SK-N-SH (cell line): ENCODE results near the gene CR1. TPM values are rescaled to one million over a fixed set of nuclear protein-coding genes. Genes with fewer than 3 reads are reported as not detected.

Experiments
- CTCF ChIA-PET: fragments of 300-600, 350-600 bp; formaldehyde crosslinking; extraction: SDS; loops from one replicate; lab custom pipeline; 2021; lab: Yijun Ruan, JAX
- POLR2A ChIA-PET: fragments of 350-600 bp; sonication (Branson Sonifier 250); formaldehyde crosslinking; extraction: SDS; loops from one replicate; lab custom pipeline; 2020; ENCODE audit warnings: antibody characterized with exemption, inconsistent platforms; lab: Yijun Ruan, JAX
- DNase-seq: peaks from one replicate; pipeline ENCODE4 v3.0.0; 2012
- H2AFZ ChIP-seq: fragments of 200-600 bp; sonication (generic); 2 replicates; pipeline ENCODE4 v1.8.1; 2016; ENCODE audit warnings: antibody characterized with exemption, mild to moderate bottlenecking, low read depth
- H3F3A ChIP-seq: fragments of 200-600 bp; sonication (generic); replicated peaks from 2 replicates; pipeline ENCODE3; 2016; ENCODE audit warnings: antibody characterized with exemption, mild to moderate bottlenecking; ENCODE audit not compliant: insufficient read depth
- H3K27ac ChIP-seq, 2 experiments: fragments of 200-500 bp in 1 of 2; fragments of 200-600 bp in 1 of 2; sonication (Bioruptor generic) in 1 of 2; sonication (generic), shearing (Covaris generic) in 1 of 2; 2 replicates each; pipeline versions ENCODE4 v1.5.1 to v1.6.1; 2014 to 2016; ENCODE audit warnings: low read depth in 2 of 2, inconsistent platforms in 1 of 2, low read length in 1 of 2, mild to moderate bottlenecking in 1 of 2, mixed read lengths in 1 of 2
- H3K27me3 ChIP-seq: fragments of 200-600 bp; sonication (generic), shearing (Covaris generic); 2 replicates; pipeline ENCODE4 v1.6.1; 2016; ENCODE audit warnings: mixed run types; ENCODE audit not compliant: insufficient read depth
- H3K36me3 ChIP-seq, 2 experiments: fragments of 200-500 bp in 1 of 2; fragments of 200-600 bp in 1 of 2; sonication (Bioruptor generic) in 1 of 2; sonication (generic) in 1 of 2; replicated peaks in 1 of 2; 2 replicates each; pipeline versions ENCODE3 to v1.5.1; 2014 to 2016; ENCODE audit warnings: low read length in 1 of 2, mild to moderate bottlenecking in 1 of 2; ENCODE audit not compliant: insufficient read depth in 2 of 2, control insufficient read depth in 1 of 2
- H3K4me1 ChIP-seq, 2 experiments: fragments of 200-500 bp in 1 of 2; fragments of 200-600 bp in 1 of 2; sonication (Bioruptor generic) in 1 of 2; sonication (generic), shearing (Covaris generic) in 1 of 2; 2 replicates each; pipeline versions ENCODE4 v1.5.1 to v1.6.1; 2014 to 2016; ENCODE audit warnings: low read depth in 1 of 2, low read length in 1 of 2, mixed run types in 1 of 2; ENCODE audit not compliant: insufficient read depth in 2 of 2, control insufficient read depth in 1 of 2
- H3K4me2 ChIP-seq: fragments of 200-600 bp; sonication (generic), shearing (Covaris generic); 2 replicates; pipeline ENCODE4 v1.6.1; 2017; ENCODE audit warnings: mixed run types
- H3K4me3 ChIP-seq, 2 experiments: fragments of 200-500 bp in 1 of 2; fragments of 200-600 bp in 1 of 2; sonication (Bioruptor generic) in 1 of 2; sonication (generic), shearing (Covaris generic) in 1 of 2; 2 replicates each; pipeline versions ENCODE4 v1.5.1 to v1.8.1; 2014 to 2016; ENCODE audit warnings: low read depth in 2 of 2, inconsistent platforms in 1 of 2, low read length in 1 of 2, mild to moderate bottlenecking in 1 of 2, mixed read lengths in 1 of 2, moderate library complexity in 1 of 2
- H3K79me2 ChIP-seq: fragments of 200-600 bp; sonication (generic); 2 replicates; pipeline ENCODE4 v1.8.1; 2017; ENCODE audit warnings: mild to moderate bottlenecking; ENCODE audit not compliant: insufficient read depth
- H3K9ac ChIP-seq: fragments of 200-600 bp; sonication (generic); 2 replicates; pipeline ENCODE4 v1.6.1; 2017; ENCODE audit warnings: mixed run types
- H3K9me2 ChIP-seq: fragments of 200-600 bp; sonication (generic); 2 replicates; pipeline ENCODE4 v1.6.1; 2017; ENCODE audit warnings: mixed run types
- H3K9me3 ChIP-seq: fragments of 200-600 bp; sonication (generic); 2 replicates; pipeline ENCODE4 v1.6.1; 2017; ENCODE audit warnings: mixed run types, mild to moderate bottlenecking, moderate library complexity
- H4K20me1 ChIP-seq: fragments of 200-600 bp; sonication (generic); 2 replicates; pipeline ENCODE4 v1.6.1; 2017; ENCODE audit warnings: mild to moderate bottlenecking, mixed run types; ENCODE audit not compliant: insufficient read depth
- ELF1 ChIP-seq: IDR thresholded peaks from 2 replicates; pipeline ENCODE4 v1.4.0; 2012
- EZH2phosphoT487 ChIP-seq: fragments of 200-600 bp; sonication (generic); IDR thresholded peaks from 2 replicates; pipeline ENCODE4 v1.6.1; 2017; ENCODE audit warnings: low read depth, mixed run types, mild to moderate bottlenecking, antibody characterized with exemption, moderate library complexity, borderline replicate concordance
- FOXJ3 ChIP-seq: sonication (generic); formaldehyde crosslinking; IDR thresholded peaks from 2 replicates; pipeline ENCODE4 v1.5.1; 2020; ENCODE audit warnings: mild to moderate bottlenecking, missing genetic modification reagents
- GATA2 ChIP-seq: sonication (generic); formaldehyde crosslinking; IDR thresholded peaks from 2 replicates; pipeline ENCODE4 v1.5.0; 2020; ENCODE audit warnings: mild to moderate bottlenecking, missing genetic modification reagents
- MEF2A ChIP-seq: IDR thresholded peaks from 2 replicates; pipeline ENCODE4 v1.4.0; 2012; ENCODE audit warnings: low read depth, borderline replicate concordance
- MXI1 ChIP-seq: IDR thresholded peaks from 2 replicates; pipeline ENCODE4 v1.6.1; 2012; ENCODE audit warnings: mild to moderate bottlenecking, low read depth, low read length, improper control_type of control experiment
- PBX3 ChIP-seq: IDR thresholded peaks from 2 replicates; pipeline ENCODE4; 2012
- POLR2AphosphoS5 ChIP-seq: IDR thresholded peaks from 2 replicates; pipeline ENCODE4 v1.6.1; 2012; ENCODE audit warnings: low read depth, low read length
- RCOR1 ChIP-seq: fragments of 150-350 bp; IDR thresholded peaks from 2 replicates; pipeline ENCODE4 v1.6.1; 2017; ENCODE audit warnings: antibody characterized with exemption, low read length
- REST ChIP-seq: IDR thresholded peaks from 2 replicates; pipeline ENCODE4 v1.6.1; 2012; ENCODE audit warnings: mild to moderate bottlenecking, low read depth, low read length, moderate library complexity
- RFX5 ChIP-seq: IDR thresholded peaks from 2 replicates; pipeline ENCODE4 v1.6.1; 2012; ENCODE audit warnings: mild to moderate bottlenecking, improper control_type of control experiment, low read length
- TAF1 ChIP-seq: IDR thresholded peaks from 2 replicates; pipeline ENCODE4 v1.6.1; 2012; ENCODE audit warnings: low read depth, mild to moderate bottlenecking, low read length, moderate library complexity, borderline replicate concordance
- TCF12 ChIP-seq: IDR thresholded peaks from 2 replicates; pipeline ENCODE4 v1.4.0; 2012
- TEAD4 ChIP-seq: IDR thresholded peaks from 2 replicates; pipeline ENCODE4 v1.4.0; 2012; ENCODE audit warnings: mild to moderate bottlenecking, borderline replicate concordance; ENCODE audit not compliant: insufficient read depth
- USF1 ChIP-seq: IDR thresholded peaks from 2 replicates; pipeline ENCODE4 v1.4.0; 2012; ENCODE audit warnings: low read depth, borderline replicate concordance
- YY1 ChIP-seq: IDR thresholded peaks from 2 replicates; pipeline ENCODE4 v1.4.0; 2012; ENCODE audit warnings: low read depth, mild to moderate bottlenecking
- ZBTB33 ChIP-seq: IDR thresholded peaks from 2 replicates; pipeline ENCODE4 v1.4.0; 2012; ENCODE audit warnings: low read depth, borderline replicate concordance
- WGBS: methylation state at CpG from one replicate; pipeline ENCODE4 v1.1.6; 2017; ENCODE audit warnings: low lambda C conversion rate; 5-methylcytosine and 5-hydroxymethylcytosine counted together
- polyA plus RNA-seq, 3 experiments: library from polyadenylated mRNA; depleted of rRNA; stranded (reverse); fragments of >200 nt; gene quantifications; 2 replicates each; pipeline ENCODE4 v1.2.3, GENCODE V29; 2012

Gene CR1
- polyA plus RNA-seq, 1 of the 3 experiments (the other 2 are of a cell fraction) = not detected

GRCh38 chr1:207487636-207488035 lies 8.3 kb upstream of the CR1 start:
- Histone ChIP-seq H3K27me3 (peaks cover 22% of the 10 kb centered on the region; the same call in 1 of the 2 replicates), H3K9me3 (no peaks in the 10 kb centered on the region), H3K27ac (no peak overlapping the region), H3K4me1 (no peaks in the 10 kb centered on the region), H3K9me2 (no peaks in the 10 kb centered on the region), H3K79me2 (no peaks in the 10 kb centered on the region), H3F3A (no peaks in the 10 kb centered on the region), H4K20me1 (no peaks in the 10 kb centered on the region; the same call in 1 of the 2 replicates), H2AFZ (no peak overlapping the region), H3K9ac (no peak overlapping the region), H3K36me3 (no peaks in the 10 kb centered on the region), H3K4me3 (no peak overlapping the region), H3K4me2 (no peak overlapping the region)
- no peak for DNase-seq
- TF ChIP-seq MXI1 (no peak), TCF12 (no peak), POLR2AphosphoS5 (no peak), MEF2A (no peak), ELF1 (no peak), TAF1 (no peak), RCOR1 (no peak), GATA2 (CRISPR knock-in tag) (no peak), FOXJ3 (CRISPR knock-in tag) (no peak), ZBTB33 (no peak), TEAD4 (no peak), REST (no peak), USF1 (no peak), PBX3 (no peak), YY1 (no peak), RFX5 (no peak), EZH2phosphoT487 (no peak)
- ChIA-PET POLR2A (no interaction called here), CTCF (interaction anchor here (2.3 kb wide), 1 partner anchor 12 kb away, joined by 7 read pairs; no protein-coding TSS in a partner anchor)
- WGBS = 0% methylated on average over 4 of the region's 4 CpGs
